Activated CD4-positive, CD25-positive, alpha-beta regulatory T cell treated with anti-CD3 and anti-CD28 coated beads, Interleukin-2, amount 50 U/mL, for 72 hours (primary cell): ENCODE measurements around the gene RIBC1.
"Not testable (repeated sequence)": the region's sequence is repeated elsewhere in the genome, so short reads cannot be mapped to it uniquely, and the experiment has no call there.

Source experiments
- DNase-seq: peaks from one replicate; pipeline ENCODE4 v3.0.0; 2021

Gene RIBC1

GRCh38 chrX:53437206-53437605, 14.5 kb downstream of the RIBC1 start:
- DNase-seq = no peak

- DNase-seq = no peak
Observed at GRCh38 chrX:53438174-53438831, 15.6 kb downstream of the RIBC1 start.

GRCh38 chrX:53438832-53439230, 16.2 kb downstream of the RIBC1 start:
- DNase-seq = no peak

- no peak for DNase-seq
Observed at GRCh38 chrX:53440101-53440500, 17.4 kb downstream of the RIBC1 start.

- peak; percentile 39 for DNase-seq
Observed at GRCh38 chrX:53440621-53441517, 18.2 kb downstream of the RIBC1 start.

- DNase-seq = peak; percentile 80
Observed at GRCh38 chrX:53441531-53442321, 19.1 kb downstream of the RIBC1 start.

- DNase-seq = no peak
Observed at GRCh38 chrX:53442322-53442631, 19.6 kb downstream of the RIBC1 start.

GRCh38 chrX:53445977-53446376, 23.3 kb downstream of the RIBC1 start:
- peak; percentile 43 for DNase-seq

GRCh38 chrX:53447441-53447840, 24.8 kb downstream of the RIBC1 start:
- no peak for DNase-seq

- DNase-seq = no peak
Observed at GRCh38 chrX:53449632-53450031, 27.0 kb downstream of the RIBC1 start.

- no peak for DNase-seq
Observed at GRCh38 chrX:53452812-53453211, 30.1 kb downstream of the RIBC1 start.

GRCh38 chrX:53456254-53456653, 33.6 kb downstream of the RIBC1 start:
- no peak for DNase-seq

GRCh38 chrX:53458082-53458481, 35.4 kb downstream of the RIBC1 start:
- no peak for DNase-seq

GRCh38 chrX:53468659-53469058, 46.0 kb downstream of the RIBC1 start:
- not testable (repeated sequence) for DNase-seq

- no peak for DNase-seq
Observed at GRCh38 chrX:53471346-53471745, 48.7 kb downstream of the RIBC1 start.

GRCh38 chrX:53474707-53475106, 52.0 kb downstream of the RIBC1 start:
- DNase-seq = no peak

GRCh38 chrX:53476371-53476770, 53.7 kb downstream of the RIBC1 start:
- DNase-seq = no peak

GRCh38 chrX:53479301-53479700, 56.6 kb downstream of the RIBC1 start:
- DNase-seq = no peak
